GM18907 (cell line): ENCODE results near the gene ELMO2.
A peak's percentile ranks its signal among the peaks of the same experiment; 100 is the strongest.

Experiments
- ATAC-seq: cut with Tn5 transposase; IDR thresholded peaks from one replicate; pipeline ENCODE4 v1.9.1; 2021; ENCODE audit warnings: mild to moderate bottlenecking, moderate library complexity; ENCODE audit not compliant: unreplicated experiment

The ELMO2 gene

GRCh38 chr20:46406200-46406985 lies at the start of gene ELMO2:
TSS of gene ELMO2 (minus strand) at chr20:46406615. CDS start at chr20:46394482, 12,133 bp downstream.
- ATAC-seq = peak; percentile 84

- no peak for ATAC-seq
These were observed 49.3 kb upstream of the ELMO2 start for GRCh38 chr20:46455729-46456128.

GRCh38 chr20:46446851-46447250 lies 40.4 kb upstream of the ELMO2 start:
- ATAC-seq = no peak

- ATAC-seq = no peak
These were observed 33.4 kb upstream of the ELMO2 start for GRCh38 chr20:46439837-46440236.

GRCh38 chr20:46438156-46438750 lies 31.8 kb upstream of the ELMO2 start:
- no peak for ATAC-seq

- ATAC-seq = no peak
These were observed 28.7 kb upstream of the ELMO2 start for GRCh38 chr20:46435146-46435545.

- no peak for ATAC-seq
These were observed 28.2 kb upstream of the ELMO2 start for GRCh38 chr20:46434597-46434996.

GRCh38 chr20:46433051-46433450 lies 26.6 kb upstream of the ELMO2 start:
- no peak for ATAC-seq

- ATAC-seq = no peak
These were observed 24.7 kb upstream of the ELMO2 start for GRCh38 chr20:46430921-46431712.

GRCh38 chr20:46427384-46427783 lies 21.0 kb upstream of the ELMO2 start:
- ATAC-seq = no peak

GRCh38 chr20:46423882-46424482 lies 17.6 kb upstream of the ELMO2 start:
- no peak for ATAC-seq

GRCh38 chr20:46423342-46423741 lies 16.9 kb upstream of the ELMO2 start:
- ATAC-seq = no peak

- ATAC-seq = no peak
These were observed 14.5 kb upstream of the ELMO2 start for GRCh38 chr20:46420878-46421277.

GRCh38 chr20:46419882-46420281 lies 13.5 kb upstream of the ELMO2 start:
- ATAC-seq = no peak

- no peak for ATAC-seq
These were observed 10.4 kb upstream of the ELMO2 start for GRCh38 chr20:46416839-46417238.

GRCh38 chr20:46416421-46416820 lies 10.0 kb upstream of the ELMO2 start:
- ATAC-seq = no peak

- ATAC-seq = no peak
These were observed 9.4 kb upstream of the ELMO2 start for GRCh38 chr20:46415773-46416172.

GRCh38 chr20:46414608-46415007 lies 8.2 kb upstream of the ELMO2 start:
- ATAC-seq = no peak

GRCh38 chr20:46411637-46412036 lies 5.2 kb upstream of the ELMO2 start:
- no peak for ATAC-seq

- no peak for ATAC-seq
These were observed 1.9 kb upstream of the ELMO2 start for GRCh38 chr20:46408281-46408731.

GRCh38 chr20:46407671-46407996 lies 1.2 kb upstream of the ELMO2 start:
- no peak for ATAC-seq
